Transverse colon (tissue), 4 donors: ENCODE results near the gene SLMAP.
A peak's percentile ranks its signal among the peaks of the same experiment; 100 is the strongest.

Experiments
- CTCF ChIP-seq, 5 experiments: fragments of 200-600 bp in 3 of 5; fragments of 450-650 bp in 2 of 5; sonication (generic) in 3 of 5; IDR thresholded peaks; 1 replicate in 2 of 5; 2 replicates in 3 of 5; pipeline ENCODE4 v1.5.1; 2016 to 2017; ENCODE audit warnings: antibody characterized with exemption in 5 of 5, inconsistent platforms in 3 of 5, mild to moderate bottlenecking in 2 of 5, moderate library complexity in 1 of 5
- POLR2AphosphoS5 ChIP-seq, 3 donors: sonication (generic); formaldehyde crosslinking; IDR thresholded peaks; one replicate each; pipeline ENCODE4 v1.6.1; 2016; ENCODE audit warnings: antibody characterized with exemption in 3 of 3

- TF ChIP-seq CTCF (IDR thresholded peaks at IDR 0.05) (no peak), POLR2AphosphoS5 (IDR thresholded peaks at IDR 0.05) (peak; percentile 12 to 69 (median 58))
These were observed 196.1 kb downstream of the SLMAP start for GRCh38 chr3:57952208-57952631.
